H1 (cell line): Measurements from ENCODE around the gene RAB10.

ENCODE experiments used
- JUN ChIP-seq: IDR thresholded peaks from 2 replicates; pipeline ENCODE4 v1.6.1; 2011; ENCODE audit warnings: low read depth, mild to moderate bottlenecking, improper control_type of control experiment, low read length
- POLR2A ChIP-seq, 2 experiments: IDR thresholded peaks; 1 replicate in 1 of 2; 2 replicates in 1 of 2; pipeline ENCODE4 v1.6.1; 2011; ENCODE audit warnings: low read depth in 2 of 2, low read length in 2 of 2, mild to moderate bottlenecking in 2 of 2; ENCODE audit errors: control extremely low read depth in 1 of 2
- POLR2AphosphoS5 ChIP-seq: IDR thresholded peaks from 2 replicates; pipeline ENCODE4 v1.6.1; 2011; ENCODE audit warnings: low read depth, low read length
- RAD21 ChIP-seq, 2 experiments: IDR thresholded peaks in 1 of 2; conservative IDR thresholded peaks in 1 of 2; 2 replicates each; pipeline ENCODE4 v1.6.1; 2011; ENCODE audit warnings: low read depth in 2 of 2, low read length in 2 of 2, improper control_type of control experiment in 1 of 2, inconsistent platforms in 1 of 2, mild to moderate bottlenecking in 1 of 2, moderate library complexity in 1 of 2
- RBBP5 ChIP-seq: IDR thresholded peaks from 2 replicates; pipeline ENCODE4 v1.7.1; 2012; ENCODE audit warnings: low read depth, mild to moderate bottlenecking, inconsistent platforms, low read length, moderate library complexity, borderline replicate concordance
- SIN3A ChIP-seq, 2 experiments: IDR thresholded peaks in 1 of 2; conservative IDR thresholded peaks in 1 of 2; 2 replicates each; pipeline ENCODE4 v1.6.1; 2011 to 2012; ENCODE audit warnings: low read length in 2 of 2, improper control_type of control experiment in 1 of 2, low read depth in 1 of 2, mild to moderate bottlenecking in 1 of 2
- TF ChIP-seq, protein P1 (sequence below), 3 experiments: IDR thresholded peaks; 1 replicate in 2 of 3; 2 replicates in 1 of 3; pipeline versions ENCODE4 v1.5.1 to v1.6.1; 2011; ENCODE audit warnings: low read length in 3 of 3, mild to moderate bottlenecking in 3 of 3, inconsistent platforms in 2 of 3, low read depth in 1 of 3, moderate library complexity in 1 of 3; ENCODE audit not compliant: insufficient read depth in 1 of 3; ENCODE audit errors: control extremely low read depth in 1 of 3
- TF ChIP-seq, protein P2 (sequence below): IDR thresholded peaks from 2 replicates; pipeline ENCODE4 v1.6.1; 2012; ENCODE audit warnings: inconsistent platforms

DNA sequence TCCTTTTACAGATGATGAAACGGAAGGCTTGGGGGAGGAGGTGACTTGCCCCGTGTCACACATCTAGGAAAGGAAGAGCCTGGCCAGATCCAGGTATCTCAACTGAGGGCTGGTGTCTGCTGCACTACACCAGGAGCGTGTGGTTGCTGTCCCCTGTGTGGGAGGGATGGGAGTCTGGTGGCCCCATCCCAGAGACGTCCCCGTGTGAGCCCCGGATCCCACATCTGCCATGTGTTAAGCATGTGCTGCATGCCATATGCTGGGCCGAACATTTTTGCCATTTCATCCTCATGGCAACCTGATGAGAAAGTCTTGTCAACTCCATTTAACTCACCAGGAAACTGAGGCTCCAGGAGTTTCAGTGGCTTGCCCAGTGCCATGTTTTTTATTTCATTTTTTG is 143.2 kb downstream of the RAB10 start:
- TF ChIP-seq JUN (no peak), RAD21 (IDR thresholded peaks at IDR 0.05 in 1 of 2, conservative IDR thresholded peaks at IDR 0.05 in 1 of 2; ENCODE audit: low read depth in 2 of 2, low read length in 2 of 2) (no peak), RBBP5 (no peak), POLR2AphosphoS5 (no peak), POLR2A (IDR thresholded peaks at IDR 0.05; ENCODE audit: control extremely low read depth in 1 of 2, low read depth in 2 of 2, low read length in 2 of 2) (no peak), SIN3A (conservative IDR thresholded peaks at IDR 0.05 in 1 of 2, IDR thresholded peaks at IDR 0.05 in 1 of 2; ENCODE audit: low read depth in 1 of 2, low read length in 2 of 2) (no peak)
- TF ChIP-seq, protein P1, sequence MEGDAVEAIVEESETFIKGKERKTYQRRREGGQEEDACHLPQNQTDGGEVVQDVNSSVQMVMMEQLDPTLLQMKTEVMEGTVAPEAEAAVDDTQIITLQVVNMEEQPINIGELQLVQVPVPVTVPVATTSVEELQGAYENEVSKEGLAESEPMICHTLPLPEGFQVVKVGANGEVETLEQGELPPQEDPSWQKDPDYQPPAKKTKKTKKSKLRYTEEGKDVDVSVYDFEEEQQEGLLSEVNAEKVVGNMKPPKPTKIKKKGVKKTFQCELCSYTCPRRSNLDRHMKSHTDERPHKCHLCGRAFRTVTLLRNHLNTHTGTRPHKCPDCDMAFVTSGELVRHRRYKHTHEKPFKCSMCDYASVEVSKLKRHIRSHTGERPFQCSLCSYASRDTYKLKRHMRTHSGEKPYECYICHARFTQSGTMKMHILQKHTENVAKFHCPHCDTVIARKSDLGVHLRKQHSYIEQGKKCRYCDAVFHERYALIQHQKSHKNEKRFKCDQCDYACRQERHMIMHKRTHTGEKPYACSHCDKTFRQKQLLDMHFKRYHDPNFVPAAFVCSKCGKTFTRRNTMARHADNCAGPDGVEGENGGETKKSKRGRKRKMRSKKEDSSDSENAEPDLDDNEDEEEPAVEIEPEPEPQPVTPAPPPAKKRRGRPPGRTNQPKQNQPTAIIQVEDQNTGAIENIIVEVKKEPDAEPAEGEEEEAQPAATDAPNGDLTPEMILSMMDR (IDR thresholded peaks at IDR 0.05; ENCODE audit: control extremely low read depth in 1 of 3, insufficient read depth in 1 of 3, low read depth in 1 of 3, low read length in 3 of 3), result no peak
- TF ChIP-seq, protein P2, sequence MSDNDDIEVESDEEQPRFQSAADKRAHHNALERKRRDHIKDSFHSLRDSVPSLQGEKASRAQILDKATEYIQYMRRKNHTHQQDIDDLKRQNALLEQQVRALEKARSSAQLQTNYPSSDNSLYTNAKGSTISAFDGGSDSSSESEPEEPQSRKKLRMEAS, result no peak
